SK-MEL-5 (cell line): ENCODE results near the gene TPCN2. TPM values are rescaled to one million over a fixed set of nuclear protein-coding genes. Genes with fewer than 3 reads are reported as not detected.

ENCODE experiments used
- DNase-seq: peaks from one replicate; pipeline ENCODE4 v3.0.0-alpha.2; 2016; ENCODE audit warnings: low read depth, low spot score
- in situ Hi-C: cut with HindIII; loops from 2 replicates; pipeline ENCODE4 v1.10.0; 2016; ENCODE audit warnings: low sequenced_read_pairs, high pct_unique_total_duplicates, low pct_unique_long_range_greater_than_20kb
- small RNA-seq, 2 experiments: library from RNA; depleted of rRNA; stranded (forward); fragments of <200 nt; gene quantifications; one replicate each; pipeline ENCODE3, GENCODE V24; 2014
- total RNA-seq: library from RNA; depleted of rRNA; stranded (reverse); fragments of >200 nt; shearing (Covaris generic); gene quantifications from 2 replicates; pipeline ENCODE4 v1.2.3, GENCODE V29; 2014; rRNA removed

TPCN2 gene
- total RNA-seq, 1 experiment from 2014 or later: 24.7 TPM

- in situ Hi-C loops: no loop called here
- no peak for DNase-seq
These were observed 119.4 kb downstream of the TPCN2 start for GRCh38 chr11:69167916-69168691.

- no peak for DNase-seq
- in situ Hi-C loops: no loop called here
These were observed 120.7 kb downstream of the TPCN2 start for GRCh38 chr11:69169479-69169878.

GRCh38 chr11:69170704-69171103 lies 122.0 kb downstream of the TPCN2 start:
- no peak for DNase-seq
- in situ Hi-C loops: no loop called here

- DNase-seq: no peak
- in situ Hi-C loops: no loop called here
These were observed 122.9 kb downstream of the TPCN2 start for GRCh38 chr11:69171476-69172240.

GRCh38 chr11:69172674-69173073 lies 123.9 kb downstream of the TPCN2 start:
- in situ Hi-C loops: no loop called here
- DNase-seq: peak; percentile 84

GRCh38 chr11:69173331-69173730 lies 124.6 kb downstream of the TPCN2 start:
- DNase-seq: no peak
- in situ Hi-C loops: no loop called here

- DNase-seq: no peak
- in situ Hi-C loops: no loop called here
These were observed 125.3 kb downstream of the TPCN2 start for GRCh38 chr11:69173925-69174581.

GRCh38 chr11:69174841-69175240 lies 126.1 kb downstream of the TPCN2 start:
- in situ Hi-C loops: no loop called here
- no peak for DNase-seq

- in situ Hi-C loops: no loop called here
These were observed 130.2 kb downstream of the TPCN2 start for GRCh38 chr11:69178819-69179482.

GRCh38 chr11:69180226-69180625 lies 131.5 kb downstream of the TPCN2 start:
- DNase-seq: no peak
- in situ Hi-C loops: no loop called here

More at GRCh38 chr11:69178819-69179482, 130.2 kb downstream of the TPCN2 start:
- no peak for DNase-seq

- no peak for DNase-seq
- in situ Hi-C loops: no loop called here
These were observed 132.0 kb downstream of the TPCN2 start for GRCh38 chr11:69180726-69181125.

- no peak for DNase-seq
- in situ Hi-C loops: no loop called here
These were observed 134.9 kb downstream of the TPCN2 start for GRCh38 chr11:69183613-69184012.

Small RNA genes lying within 50 kb of the gene (small RNA-seq; reads per million reads assigned to genes)
- 0.02 to 0.14 reads per million in 2 experiments for gene MIR3164

Other genes starting within 250 kb of the TPCN2 start
- 1.7 and 1.8 TPM in 2 replicates for gene CPT1A, start 207.0 kb upstream of the TPCN2 start, total RNA-seq
- gene MRPL21, start 145.1 kb upstream of the TPCN2 start, total RNA-seq: 342 and 413 TPM in 2 replicates
- 24.8 and 27.6 TPM in 2 replicates for gene IGHMBP2, start 145.0 kb upstream of the TPCN2 start, total RNA-seq
- gene MRGPRD, start 67.9 kb upstream of the TPCN2 start, total RNA-seq: not detected in 2 replicates
- 0.11 and 0.61 TPM in 2 replicates for gene MRGPRF, start 35.7 kb upstream of the TPCN2 start, total RNA-seq
- gene SMIM38, start 107.0 kb downstream of the TPCN2 start, total RNA-seq: 0.11 and 0.13 TPM in 2 replicates
- 0.11 TPM in 1 of 2 replicates, not detected in the other for gene MYEOV, start 245.2 kb downstream of the TPCN2 start, total RNA-seq